HG02642 (cell line): ENCODE measurements around the gene TNS4.

Experiments used
- ATAC-seq: cut with Tn5 transposase; IDR thresholded peaks from one replicate; pipeline ENCODE4 v1.9.1; 2021; ENCODE audit warnings: mild to moderate bottlenecking; ENCODE audit not compliant: unreplicated experiment, poor library complexity

TNS4 gene

GRCh38 chr17:40460968-40461731 is 40.3 kb downstream of the TNS4 start:
- no peak for ATAC-seq

- no peak for ATAC-seq
Measured at GRCh38 chr17:40460604-40460967, 40.8 kb downstream of the TNS4 start.

- ATAC-seq: no peak
Measured at GRCh38 chr17:40459636-40460603, 41.5 kb downstream of the TNS4 start.

GRCh38 chr17:40458851-40459482 is 42.5 kb downstream of the TNS4 start:
- ATAC-seq: no peak

- ATAC-seq: no peak
Measured at GRCh38 chr17:40457964-40458791, 43.2 kb downstream of the TNS4 start.

GRCh38 chr17:40457369-40457768 is 44.1 kb downstream of the TNS4 start:
- no peak for ATAC-seq

- no peak for ATAC-seq
Measured at GRCh38 chr17:40456396-40456951, 44.9 kb downstream of the TNS4 start.

GRCh38 chr17:40454613-40454995 is 46.8 kb downstream of the TNS4 start:
- no peak for ATAC-seq

- no peak for ATAC-seq
Measured at GRCh38 chr17:40453881-40454612, 47.4 kb downstream of the TNS4 start.

GRCh38 chr17:40452921-40453378 is 48.5 kb downstream of the TNS4 start:
- no peak for ATAC-seq

- ATAC-seq: no peak
Measured at GRCh38 chr17:40452216-40452787, 49.1 kb downstream of the TNS4 start.

GRCh38 chr17:40451420-40451819 is 50.0 kb downstream of the TNS4 start:
- ATAC-seq: no peak

- no peak for ATAC-seq
Measured at GRCh38 chr17:40450175-40450574, 51.2 kb downstream of the TNS4 start.

GRCh38 chr17:40448639-40449261 is 52.7 kb downstream of the TNS4 start:
- ATAC-seq: no peak

- ATAC-seq: no peak
Measured at GRCh38 chr17:40448213-40448638, 53.2 kb downstream of the TNS4 start.

GRCh38 chr17:40447806-40448205 is 53.6 kb downstream of the TNS4 start:
- no peak for ATAC-seq

- no peak for ATAC-seq
Measured at GRCh38 chr17:40447148-40447644, 54.2 kb downstream of the TNS4 start.
